Endodermal cell (in vitro differentiated cells): ENCODE results near the gene CACNA1D. TPM values are rescaled to one million over a fixed set of nuclear protein-coding genes. Genes with fewer than 3 reads are reported as not detected.

ENCODE experiments used
- DNase-seq: peaks from one replicate; pipeline ENCODE4 v3.0.0-alpha.2; 2017
- H3K27ac ChIP-seq: 2 replicates; pipeline ENCODE4 v1.5.1; 2013; ENCODE audit warnings: mild to moderate bottlenecking, low read depth, low read length, moderate library complexity
- H3K27me3 ChIP-seq: 2 replicates; pipeline ENCODE4 v1.6.1; 2013; ENCODE audit warnings: mild to moderate bottlenecking, low read length, moderate library complexity; ENCODE audit not compliant: insufficient read depth, control insufficient read depth, poor library complexity, severe bottlenecking
- H3K36me3 ChIP-seq: 2 replicates; pipeline ENCODE4 v1.7.0; 2013; ENCODE audit warnings: mild to moderate bottlenecking, low read length, moderate library complexity; ENCODE audit not compliant: control insufficient read depth, insufficient read depth
- H3K4me1 ChIP-seq: one replicate; pipeline ENCODE4 v1.7.0; 2013; ENCODE audit warnings: low read length; ENCODE audit not compliant: control insufficient read depth, insufficient read depth
- H3K4me3 ChIP-seq: 2 replicates; pipeline ENCODE4 v1.5.1; 2013; ENCODE audit warnings: mild to moderate bottlenecking, low read length, moderate library complexity
- H3K9ac ChIP-seq: 2 replicates; pipeline ENCODE4 v1.6.1; 2013; ENCODE audit warnings: mild to moderate bottlenecking, low read length, moderate library complexity; ENCODE audit not compliant: poor library complexity, severe bottlenecking; ENCODE audit errors: extremely low read depth
- H3K9me3 ChIP-seq: 2 replicates; pipeline ENCODE4 v1.6.1; 2013; ENCODE audit warnings: mild to moderate bottlenecking, low read length, moderate library complexity; ENCODE audit not compliant: control insufficient read depth
- H3K27ac Mint-ChIP-seq: 2 replicates; pipeline ENCODE4 v1.8.0; 2020; ENCODE audit warnings: mixed read lengths
- H3K27me3 Mint-ChIP-seq: 2 replicates; pipeline ENCODE4 v1.8.0; 2021; ENCODE audit warnings: mild to moderate bottlenecking, mixed read lengths; ENCODE audit not compliant: insufficient read depth
- H3K36me3 Mint-ChIP-seq: 2 replicates; pipeline ENCODE4 v1.8.0; 2020; ENCODE audit warnings: low read depth, mixed read lengths
- H3K4me1 Mint-ChIP-seq: 2 replicates; pipeline ENCODE4 v1.8.0; 2020; ENCODE audit warnings: mixed read lengths
- H3K4me3 Mint-ChIP-seq: 2 replicates; pipeline ENCODE4 v1.8.0; 2020; ENCODE audit warnings: mild to moderate bottlenecking, moderate library complexity, mixed read lengths
- H3K9me3 Mint-ChIP-seq: 2 replicates; pipeline ENCODE4 v1.8.0; 2020; ENCODE audit warnings: mild to moderate bottlenecking, mixed read lengths
- CTCF ChIP-seq: fragments of 200-600 bp; sonication (generic); conservative IDR thresholded peaks from 2 replicates; pipeline ENCODE4 v1.5.0; 2021; ENCODE audit warnings: antibody characterized with exemption, mild to moderate bottlenecking
- WGBS, 2 experiments: methylation state at CpG; one replicate each; pipeline versions ENCODE4 v1.1.5 to v1.1.7; 2013; ENCODE audit warnings: missing lambda C conversion rate in 2 of 2, mixed read lengths in 1 of 2; ENCODE audit not compliant: insufficient coverage in 1 of 2, insufficient read length in 1 of 2; 5-methylcytosine and 5-hydroxymethylcytosine counted together
- total RNA-seq, 2 donors: library from RNA; stranded (reverse); fragmentation: NEBNext Ultra II Directional in 1 of 2; extraction: Animal tissue kit (Norgen Biotek cat#: 25700) in 1 of 2; gene quantifications; 2 replicates in 1 of 2; 3 replicates in 1 of 2; pipeline ENCODE4 v1.2.1, GENCODE V29; 2021

The CACNA1D gene
- total RNA-seq, 2 donors from 2014 or later, result 2.2 to 3.8 TPM

GRCh38 chr3:53516339-53516738 lies 21.9 kb downstream of the CACNA1D start:
- H3K9me3 Mint-ChIP-seq, result no peaks in the 10 kb centered on the region
- Histone ChIP-seq H3K9ac (no peak overlapping the region), H3K9me3 (no peaks in the 10 kb centered on the region), H3K36me3 (no peaks in the 10 kb centered on the region), H3K27me3 (no peaks in the 10 kb centered on the region), H3K4me3 (no peak overlapping the region), H3K27ac (no peak overlapping the region), H3K4me1 (no peaks in the 10 kb centered on the region)
- no peak for DNase-seq
- H3K27me3 Mint-ChIP-seq, result peaks cover 5% of the 10 kb centered on the region
- no peaks in the 10 kb centered on the region for H3K36me3 Mint-ChIP-seq
- H3K4me1 Mint-ChIP-seq, result no peaks in the 10 kb centered on the region
- no peak overlapping the region for H3K4me3 Mint-ChIP-seq
- no peak overlapping the region for H3K27ac Mint-ChIP-seq
- TF ChIP-seq CTCF, result no peak
- WGBS, 2 experiments, result 81 to 87% methylated on average over 3 to 5 of the region's 5 CpGs

GRCh38 chr3:53518495-53518981 lies 24.1 kb downstream of the CACNA1D start:
- Histone ChIP-seq H3K4me3 (no peak overlapping the region), H3K9me3 (no peaks in the 10 kb centered on the region), H3K9ac (no peak overlapping the region), H3K36me3 (no peaks in the 10 kb centered on the region), H3K27ac (no peak overlapping the region), H3K27me3 (no peaks in the 10 kb centered on the region), H3K4me1 (no peaks in the 10 kb centered on the region)
- Mint-ChIP-seq H3K27ac (no peak overlapping the region), H3K27me3 (peaks cover 2% of the 10 kb centered on the region), H3K4me1 (no peaks in the 10 kb centered on the region), H3K4me3 (no peak overlapping the region), H3K9me3 (no peaks in the 10 kb centered on the region), H3K36me3 (no peaks in the 10 kb centered on the region)
- TF ChIP-seq CTCF, result no peak
- WGBS, 2 experiments, result 91 to 95% methylated on average over 6 of the region's 6 CpGs
- DNase-seq, result no peak

- H3K27ac ChIP-seq, result no peak overlapping the region
- H3K9me3 Mint-ChIP-seq, result no peaks in the 10 kb centered on the region
- no peaks in the 10 kb centered on the region for H3K36me3 ChIP-seq
- no peak overlapping the region for H3K27ac Mint-ChIP-seq
- H3K4me3 Mint-ChIP-seq, result no peak overlapping the region
- TF ChIP-seq CTCF, result no peak
- no peak for DNase-seq
- H3K4me1 Mint-ChIP-seq, result no peaks in the 10 kb centered on the region
- H3K36me3 Mint-ChIP-seq, result no peaks in the 10 kb centered on the region
- no peaks in the 10 kb centered on the region for H3K9me3 ChIP-seq
- H3K27me3 ChIP-seq, result no peaks in the 10 kb centered on the region
- no peaks in the 10 kb centered on the region for H3K4me1 ChIP-seq
- WGBS, 2 experiments, result 86 to 93% methylated on average over 6 of the region's 6 CpGs
- H3K4me3 ChIP-seq, result no peak overlapping the region
- H3K9ac ChIP-seq, result no peak overlapping the region
- peaks cover 2% of the 10 kb centered on the region for H3K27me3 Mint-ChIP-seq
Observed at GRCh38 chr3:53519065-53519709, 24.8 kb downstream of the CACNA1D start.
